Common myeloid progenitor, CD34-positive (primary cell): ENCODE data around the gene AGPAT3.

ENCODE experiments used
- CTCF ChIA-PET: fragments of 350-600 bp; sonication (Branson Sonifier 250); formaldehyde crosslinking; loops from one replicate; lab custom pipeline; 2021; ENCODE audit warnings: antibody characterized with exemption; lab: Charles Lee
- POLR2A ChIA-PET: fragments of 350-600 bp; sonication (Branson Sonifier 250); formaldehyde crosslinking; loops from one replicate; lab custom pipeline; 2021; ENCODE audit warnings: antibody characterized with exemption; lab: Charles Lee
- DNase-seq, 3 donors: peaks; one replicate each; pipeline versions ENCODE4 v3.0.0 to v3.0.0-alpha.2; 2013
- H3K27ac ChIP-seq, 2 experiments: 1 replicate in 1 of 2; 2 replicates in 1 of 2; pipeline ENCODE4 v1.7.0; 2013; ENCODE audit warnings: inconsistent platforms in 2 of 2, low read length in 2 of 2, mild to moderate bottlenecking in 2 of 2, low read depth in 1 of 2, moderate library complexity in 1 of 2; ENCODE audit not compliant: severe bottlenecking in 2 of 2, insufficient read depth in 1 of 2, poor library complexity in 1 of 2
- H3K27me3 ChIP-seq, 5 experiments: replicated peaks in 2 of 5; 1 replicate in 3 of 5; 2 replicates in 2 of 5; pipeline versions ENCODE4 v1.6.1 to v1.7.0; 2013; ENCODE audit warnings: low read length in 4 of 5, mild to moderate bottlenecking in 2 of 5, moderate library complexity in 2 of 5, inconsistent platforms in 1 of 5; ENCODE audit not compliant: insufficient read depth in 5 of 5, control insufficient read depth in 4 of 5
- H3K36me3 ChIP-seq, 4 experiments: 1 replicate in 2 of 4; 2 replicates in 2 of 4; pipeline versions ENCODE4 v1.6.1 to v1.7.0; 2013; ENCODE audit warnings: low read length in 3 of 4, control low read depth in 1 of 4, mild to moderate bottlenecking in 1 of 4; ENCODE audit not compliant: control insufficient read depth in 4 of 4, insufficient read depth in 4 of 4
- H3K4me1 ChIP-seq, 4 experiments: 1 replicate in 3 of 4; 2 replicates in 1 of 4; pipeline versions ENCODE4 v1.6.1 to v1.7.1; 2013; ENCODE audit warnings: low read length in 3 of 4, mild to moderate bottlenecking in 3 of 4, control low read depth in 1 of 4, inconsistent platforms in 1 of 4, moderate library complexity in 1 of 4; ENCODE audit not compliant: control insufficient read depth in 4 of 4, insufficient read depth in 4 of 4; ENCODE audit errors: control extremely low read depth in 1 of 4
- H3K4me3 ChIP-seq, 7 experiments: 1 replicate in 4 of 7; 2 replicates in 3 of 7; pipeline versions ENCODE4 v1.5.1 to v1.7.0; 2013; ENCODE audit warnings: mild to moderate bottlenecking in 7 of 7, low read length in 6 of 7, moderate library complexity in 6 of 7, inconsistent platforms in 2 of 7, low read depth in 2 of 7, control low read depth in 1 of 7; ENCODE audit not compliant: insufficient read depth in 4 of 7, control insufficient read depth in 1 of 7; ENCODE audit errors: extremely low read depth in 1 of 7
- H3K9me3 ChIP-seq, 5 experiments: 1 replicate in 4 of 5; 2 replicates in 1 of 5; pipeline versions ENCODE4 v1.6.1 to v1.7.1; 2013; ENCODE audit warnings: low read length in 4 of 5, mild to moderate bottlenecking in 2 of 5, inconsistent platforms in 1 of 5, low read depth in 1 of 5, moderate library complexity in 1 of 5; ENCODE audit not compliant: control insufficient read depth in 4 of 5, insufficient read depth in 2 of 5; ENCODE audit errors: control extremely low read depth in 1 of 5
- WGBS: methylation state at CpG from one replicate; pipeline ENCODE4 v1.1.5; 2013; ENCODE audit not compliant: insufficient coverage; 5-methylcytosine and 5-hydroxymethylcytosine counted together

AGPAT3 gene

DNA sequence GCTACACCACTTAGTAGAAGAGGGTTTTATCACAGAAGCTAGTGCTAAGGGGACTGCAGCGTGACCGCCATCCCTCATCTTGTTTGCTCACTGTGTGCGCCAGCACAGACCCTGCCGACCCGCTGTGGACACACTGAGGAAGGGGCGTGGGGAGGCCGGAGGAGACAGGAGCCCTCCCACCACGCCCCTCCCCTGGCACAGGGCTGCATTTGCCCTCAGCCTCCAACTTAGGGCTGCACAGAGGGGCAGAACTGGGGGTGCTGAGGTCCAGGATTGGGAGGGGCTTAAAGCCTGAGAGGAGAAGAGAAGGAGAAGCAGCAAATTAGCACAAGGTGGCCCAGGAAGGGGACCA is 38.4 kb upstream of the AGPAT3 start:
- POLR2A ChIA-PET, result no interaction called here
- no peak for DNase-seq
- no peak overlapping the region for H3K4me3 ChIP-seq
- H3K36me3 ChIP-seq, result no peaks in the 10 kb centered on the region
- H3K27ac ChIP-seq, result no peak overlapping the region
- WGBS, result 92% methylated on average over 3 of the region's 8 CpGs
- H3K27me3 ChIP-seq, result peaks cover 0 to 11% (median 2%) of the 10 kb centered on the region in 5 experiments
- peaks cover 0 to 6% (median 1%) of the 10 kb centered on the region in 4 experiments for H3K4me1 ChIP-seq
- CTCF ChIA-PET, result interaction anchor here (0.7 to 1.7 kb wide), 10 partner anchors 10 to 111 kb away, joined by 3 to 8 read pairs (median 4); no protein-coding TSS in a partner anchor
- no peaks in the 10 kb centered on the region for H3K9me3 ChIP-seq

DNA sequence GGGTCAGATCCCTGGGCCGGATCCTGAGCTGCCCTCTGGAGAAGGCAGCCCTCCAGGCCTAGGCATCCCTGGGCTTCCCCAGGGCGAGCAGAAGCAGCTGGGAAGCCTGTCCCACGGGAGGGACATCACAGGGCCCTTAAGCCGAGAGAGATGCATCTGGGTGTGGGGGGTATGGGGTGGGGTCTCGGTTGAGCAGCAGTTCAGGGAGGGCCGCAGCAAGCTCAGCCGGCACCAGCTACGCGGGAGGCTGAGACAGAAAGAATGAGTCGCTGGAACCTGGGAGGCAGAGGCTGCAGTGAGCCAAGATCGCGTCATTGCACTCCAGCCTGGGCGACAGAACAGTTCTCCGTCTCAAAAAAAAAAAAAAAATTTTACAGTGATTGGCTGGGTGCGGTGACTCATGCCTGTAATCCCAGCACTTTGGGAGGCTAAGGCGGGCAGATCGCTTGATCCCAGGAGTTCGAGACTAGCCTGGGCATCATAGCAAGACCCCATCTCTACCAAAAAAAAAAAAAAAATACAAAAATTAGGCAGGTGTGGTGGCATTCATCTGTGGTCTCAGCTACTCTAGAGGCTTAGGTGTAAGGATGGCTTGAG is 37.9 kb upstream of the AGPAT3 start:
- ChIA-PET POLR2A (no interaction called here), CTCF (interaction anchor here (0.7 to 1.7 kb wide), 6 partner anchors 9 to 79 kb away, joined by 3 to 7 read pairs (median 4); no protein-coding TSS in a partner anchor)
- WGBS, result 97% methylated on average over 12 of the region's 18 CpGs
- no peak overlapping the region for H3K27ac ChIP-seq
- no peak overlapping the region for H3K4me3 ChIP-seq
- no peaks in the 10 kb centered on the region for H3K36me3 ChIP-seq
- no peak for DNase-seq
- peaks cover 0 to 6% (median 1%) of the 10 kb centered on the region in 4 experiments for H3K4me1 ChIP-seq
- H3K27me3 ChIP-seq, result peaks cover 0 to 11% (median 2%) of the 10 kb centered on the region in 5 experiments
- no peaks in the 10 kb centered on the region for H3K9me3 ChIP-seq

DNA sequence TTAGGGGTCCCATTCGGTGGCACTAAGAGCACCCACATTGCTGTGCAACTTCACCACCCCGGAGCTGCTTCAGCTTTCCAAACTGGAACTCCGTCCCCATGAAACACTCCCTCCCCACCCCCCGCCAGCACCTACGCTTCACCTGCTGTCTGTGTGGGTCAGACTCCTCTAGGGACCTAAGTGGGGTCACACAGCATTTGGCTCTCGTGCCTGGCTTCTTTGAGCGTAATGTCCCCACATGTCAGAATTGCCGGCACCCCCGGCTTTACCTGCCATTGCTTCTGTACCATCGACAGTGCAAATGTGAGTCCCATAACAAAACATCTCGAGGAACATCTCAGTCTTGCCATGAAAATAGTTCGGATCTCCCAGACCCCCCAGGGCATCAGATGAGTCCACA is 35.9 kb upstream of the AGPAT3 start:
- Histone ChIP-seq H3K9me3 (peaks cover 0 to 5% (median 3%) of the 10 kb centered on the region in 5 experiments), H3K4me1 (peaks cover 0 to 10% (median 6%) of the 10 kb centered on the region in 4 experiments), H3K27ac (no peak overlapping the region), H3K27me3 (peaks cover 0 to 15% (median 2%) of the 10 kb centered on the region in 5 experiments), H3K4me3 (no peak overlapping the region), H3K36me3 (no peaks in the 10 kb centered on the region)
- CTCF ChIA-PET, result interaction anchor here (1.3 to 1.6 kb wide), 3 partner anchors 11 to 59 kb away, joined by 3 to 4 read pairs (median 3); no protein-coding TSS in a partner anchor
- WGBS, result 84% methylated on average over 12 of the region's 12 CpGs
- no peak for DNase-seq
- POLR2A ChIA-PET, result no interaction called here

GRCh38 chr21:43829575-43830119 is 35.4 kb upstream of the AGPAT3 start:
- Histone ChIP-seq H3K27me3 (peaks cover 0 to 15% (median 2%) of the 10 kb centered on the region in 5 experiments), H3K27ac (no peak overlapping the region), H3K9me3 (peaks cover 0 to 5% (median 3%) of the 10 kb centered on the region in 5 experiments), H3K36me3 (no peaks in the 10 kb centered on the region), H3K4me1 (peaks cover 0 to 15% (median 10%) of the 10 kb centered on the region in 4 experiments), H3K4me3 (no peak overlapping the region)
- POLR2A ChIA-PET, result interaction anchor here (0.6 kb wide), 1 partner anchor 97 kb away, joined by 3 read pairs; no protein-coding TSS in a partner anchor
- DNase-seq, result peak in 2 of 3 donors; percentile 45 to 46
- 75% methylated on average over 22 of the region's 22 CpGs for WGBS
- CTCF ChIA-PET, result interaction anchor here (1.3 to 2.9 kb wide), 4 partner anchors 11 to 21 kb away, joined by 3 to 10 read pairs (median 4); no protein-coding TSS in a partner anchor

- Histone ChIP-seq H3K27ac (no peak overlapping the region), H3K4me1 (peaks cover 0 to 34% (median 24%) of the 10 kb centered on the region in 4 experiments), H3K36me3 (no peaks in the 10 kb centered on the region), H3K9me3 (peaks cover 0 to 5% (median 3%) of the 10 kb centered on the region in 5 experiments), H3K27me3 (peaks cover 0 to 12% (median 0%) of the 10 kb centered on the region in 5 experiments), H3K4me3 (no peak overlapping the region)
- ChIA-PET POLR2A (no interaction called here), CTCF (interaction anchor here (1.3 to 2.9 kb wide), 2 partner anchors 21 to 123 kb away, joined by 4 to 10 read pairs; no protein-coding TSS in a partner anchor)
- DNase-seq, result no peak
- 95% methylated on average over 14 of the region's 14 CpGs for WGBS
These were observed 32.9 kb upstream of the AGPAT3 start for GRCh38 chr21:43832158-43832550.

DNA sequence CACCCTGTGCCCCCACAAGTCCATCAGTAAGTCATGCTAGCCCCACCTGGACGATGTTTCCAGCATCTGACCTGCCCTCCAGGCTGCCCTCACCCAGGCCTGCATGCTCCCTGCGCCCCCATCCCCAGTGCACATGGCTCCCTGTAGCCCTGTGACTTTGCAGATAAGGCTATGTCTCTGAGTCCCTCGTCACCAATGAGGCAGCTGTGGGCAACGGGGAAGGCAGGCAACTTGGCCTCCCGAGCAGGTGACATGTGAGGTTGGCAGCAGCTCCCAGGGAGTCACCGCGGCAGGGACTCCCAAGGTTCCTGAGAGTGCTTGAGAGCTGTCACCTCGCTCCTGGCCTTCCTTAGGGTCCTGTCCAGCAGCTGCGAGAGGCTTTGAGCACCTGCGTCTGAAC is 32.4 kb upstream of the AGPAT3 start:
- peaks cover 0 to 12% (median 0%) of the 10 kb centered on the region in 5 experiments for H3K27me3 ChIP-seq
- WGBS, result 84% methylated on average over 10 of the region's 10 CpGs
- no peaks in the 10 kb centered on the region for H3K36me3 ChIP-seq
- no peak overlapping the region for H3K4me3 ChIP-seq
- H3K27ac ChIP-seq, result no peak overlapping the region
- DNase-seq, result no peak
- peaks cover 0 to 34% (median 24%) of the 10 kb centered on the region in 4 experiments for H3K4me1 ChIP-seq
- ChIA-PET POLR2A (no interaction called here), CTCF (interaction anchor here (1.3 to 1.6 kb wide), 2 partner anchors 31 to 122 kb away, joined by 3 to 4 read pairs; no protein-coding TSS in a partner anchor)
- peaks cover 0 to 5% (median 3%) of the 10 kb centered on the region in 5 experiments for H3K9me3 ChIP-seq
